Measurements from ENCODE around the gene HNMT. TPM values are rescaled to one million over a fixed set of nuclear protein-coding genes. Genes with fewer than 3 reads are reported as not detected.

Gene HNMT
- total and polyA plus RNA-seq, 2 of the 8 experiments (the other 6 are each of a cell fraction or from before 2014, with no cell fraction given) = 1.6 to 3.6 TPM

- no peaks in the 10 kb centered on the region for H3K79me2 ChIP-seq (ENCODE audit: control insufficient read depth in 1 of 2, insufficient read depth in 2 of 2, low read length in 2 of 2)
- H2BK20ac ChIP-seq (ENCODE audit: low read length) = no peak overlapping the region
- H3K4me3 ChIP-seq (ENCODE audit: extremely low read depth in 1 of 4, insufficient read depth in 2 of 4, low read depth in 3 of 4, low read length in 4 of 4) = no peak overlapping the region
- no peaks in the 10 kb centered on the region for H3K36me3 ChIP-seq (ENCODE audit: control insufficient read depth in 2 of 4, insufficient read depth in 4 of 4, low read length in 3 of 4)
- no peak overlapping the region for H2BK120ac ChIP-seq (replicated peaks; ENCODE audit: low read depth, low read length)
- POLR2A ChIA-PET (ENCODE audit: partially characterized antibody) = no interaction called here
- H4K5ac ChIP-seq (ENCODE audit: insufficient read length, low read depth, low read length) = no peak overlapping the region
- no peak overlapping the region for H3K18ac ChIP-seq (ENCODE audit: extremely low read depth, low read length)
- H3K4ac ChIP-seq (replicated peaks; ENCODE audit: insufficient read length, low read depth, low read length) = no peak overlapping the region
- H2BK12ac ChIP-seq (ENCODE audit: low read depth, low read length) = no peak overlapping the region
- H3K23me2 ChIP-seq (ENCODE audit: low read depth, low read length) = no peaks in the 10 kb centered on the region
- no peak overlapping the region for H3K56ac ChIP-seq (replicated peaks; ENCODE audit: insufficient read length, low read depth, low read length)
- DNase-seq (ENCODE audit: low read depth in 1 of 2, low spot score in 2 of 2) (peak in 1 of 2 experiments; percentile 65), FAIRE-seq (peak; percentile 83)
- H3K27ac ChIP-seq (ENCODE audit: low read depth, low read length) = no peak overlapping the region
- no peak overlapping the region for H2AK5ac ChIP-seq (ENCODE audit: low read depth, low read length)
- WGBS, 2 experiments (ENCODE audit: extremely low coverage in 1 of 2, insufficient coverage in 1 of 2, insufficient read length in 1 of 2, insufficient replicate concordance in 2 of 2, low coverage in 1 of 2, low lambda C conversion rate in 2 of 2, missing lambda C conversion rate in 1 of 2) = 36% methylated on average over 4 of the region's 4 CpGs; no CpG with 5 or more reads in 1 of the 2 experiments
- no peak overlapping the region for H3K14ac ChIP-seq (ENCODE audit: insufficient read length)
- no peak overlapping the region for H3K23ac ChIP-seq (ENCODE audit: insufficient read length)
- no peak overlapping the region for H3K4me2 ChIP-seq (ENCODE audit: insufficient read depth in 1 of 2, low read depth in 2 of 2, low read length in 2 of 2)
- H3K9ac ChIP-seq (replicated peaks in 1 of 4; ENCODE audit: extremely low read depth in 1 of 4, low read depth in 3 of 4, low read length in 3 of 4) = no peak overlapping the region
- no peak overlapping the region for H4K91ac ChIP-seq (replicated peaks; ENCODE audit: insufficient read length, low read length)
- no peaks in the 10 kb centered on the region for H3K4me1 ChIP-seq (replicated peaks in 1 of 4; ENCODE audit: control insufficient read depth in 3 of 4, insufficient read depth in 4 of 4, low read length in 3 of 4)
- CTCF ChIA-PET (ENCODE audit: partially characterized antibody) = interaction anchor here (0.5 to 1.7 kb wide), 17 partner anchors 10 to 761 kb away, joined by 3 to 6 read pairs (median 3); no protein-coding TSS in a partner anchor
- H2BK5ac ChIP-seq (ENCODE audit: low read depth, low read length) = no peak overlapping the region
- H2AFZ ChIP-seq (ENCODE audit: low read length) = no peak overlapping the region
- H3K9me3 ChIP-seq (ENCODE audit: insufficient read depth in 2 of 2, low read depth in 1 of 2, low read length in 1 of 2) = no peaks in the 10 kb centered on the region
- no peaks in the 10 kb centered on the region for H3K79me1 ChIP-seq (ENCODE audit: low read depth, low read length)
- no peaks in the 10 kb centered on the region for H4K20me1 ChIP-seq (replicated peaks in 1 of 2; ENCODE audit: control insufficient read depth in 1 of 2, insufficient read depth in 2 of 2, low read length in 2 of 2)
- H4K8ac ChIP-seq (ENCODE audit: extremely low read depth, insufficient read depth, low read length) = no peak overlapping the region
- peaks cover 0 to 11% (median 4%) of the 10 kb centered on the region in 4 experiments; a peak in 4 of 7 replicates for H3K27me3 ChIP-seq (replicated peaks in 1 of 4; ENCODE audit: control insufficient read depth in 3 of 4, extremely low read depth in 1 of 4, insufficient read depth in 3 of 4, low read length in 3 of 4)
- H2BK15ac ChIP-seq (ENCODE audit: low read length) = no peak overlapping the region
- TF ChIP-seq MAFK (IDR thresholded peaks at IDR 0.05; ENCODE audit: low read depth, low read length) = 0 out of 2 replicates have a peak, but pooled peaks have one; percentile 12
- TF ChIP-seq SUZ12 (IDR thresholded peaks at IDR 0.05; ENCODE audit: low read length) = no peak
- no peak for TF ChIP-seq KDM5A (IDR thresholded peaks at IDR 0.05; ENCODE audit: low read length)
- no peak for TF ChIP-seq ATF3 (IDR thresholded peaks at IDR 0.05; ENCODE audit: insufficient read depth, low read depth, low read length)
- TF ChIP-seq POLR2AphosphoS5 (IDR thresholded peaks at IDR 0.05; ENCODE audit: low read depth, low read length) = no peak
- TF ChIP-seq GTF2F1 (IDR thresholded peaks at IDR 0.05; ENCODE audit: borderline replicate concordance, low read depth, low read length) = no peak
- no peak for TF ChIP-seq ATF2 (IDR thresholded peaks at IDR 0.05; ENCODE audit: low read length)
- peak; percentile 77 to 79 for TF ChIP-seq RAD21 (IDR thresholded peaks at IDR 0.05 in 1 of 2, conservative IDR thresholded peaks at IDR 0.05 in 1 of 2; ENCODE audit: low read depth in 2 of 2, low read length in 2 of 2)
- TF ChIP-seq SIX5 (IDR thresholded peaks at IDR 0.05; ENCODE audit: low read depth, low read length) = no peak
- TF ChIP-seq TCF12 (IDR thresholded peaks at IDR 0.05; ENCODE audit: low read depth, low read length) = no peak
- no peak for TF ChIP-seq SP4 (IDR thresholded peaks at IDR 0.05; ENCODE audit: low read length)
These were observed 16.4 kb upstream of the HNMT start for GRCh38 chr2:137947728-137948336.
